HPDE6-E6E7 (cell line): Measurements from ENCODE around the gene ACIN1.
A peak's percentile ranks its signal among the peaks of the same experiment; 100 is the strongest.

Source experiments
- DNase-seq: peaks from one replicate; pipeline ENCODE4 v3.0.0; 2011; ENCODE audit warnings: missing footprints; ENCODE audit errors: extremely low spot score

Gene ACIN1

DNA sequence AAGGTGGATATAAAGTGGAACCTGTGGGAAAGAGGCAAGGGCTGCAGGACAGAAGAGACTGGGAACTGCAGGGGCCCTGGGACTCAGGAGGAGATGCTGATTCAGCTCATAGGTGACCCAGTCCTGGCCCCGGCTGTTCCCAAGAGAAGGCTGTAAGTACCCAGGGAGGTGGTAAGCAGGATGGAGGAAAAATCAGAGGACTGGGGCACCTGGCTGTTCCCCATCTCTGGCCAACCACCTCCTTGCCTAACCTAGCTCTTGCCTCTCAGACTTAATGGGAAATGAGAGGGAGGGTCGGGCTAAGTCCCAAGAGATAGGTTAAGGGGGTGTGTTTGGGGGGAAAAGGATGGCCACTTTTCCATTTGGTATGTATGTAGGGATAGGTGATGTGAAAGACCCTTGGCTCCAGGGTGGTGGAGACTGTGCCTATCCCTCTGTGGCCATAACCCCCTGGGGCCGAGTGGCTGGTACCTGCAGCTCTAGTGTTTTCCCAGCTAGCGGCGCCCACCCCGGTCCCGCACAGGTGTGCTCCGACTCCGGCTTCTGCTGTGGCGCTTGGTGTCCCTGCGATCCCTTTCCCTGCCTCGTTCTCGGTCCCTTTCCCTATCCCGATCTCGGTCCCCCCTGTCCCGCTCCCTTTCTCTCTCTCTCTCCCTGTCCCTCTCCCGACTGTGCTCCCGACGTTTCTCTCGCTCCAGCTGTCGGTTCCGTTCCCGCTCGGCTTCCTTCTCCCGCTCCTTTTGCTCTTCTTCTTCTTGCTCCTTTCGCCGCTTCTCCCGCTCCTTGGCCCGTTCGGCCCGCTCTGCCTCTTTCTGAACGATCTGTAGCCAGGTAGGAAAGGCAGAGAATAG lies 36.1 kb downstream of the ACIN1 start:
- no peak for DNase-seq

GRCh38 chr14:23057757-23058653 lies 36.9 kb downstream of the ACIN1 start:
- DNase-seq = peak; percentile 80

- peak; percentile 90 for DNase-seq
Measured at GRCh38 chr14:23056956-23057756, 37.8 kb downstream of the ACIN1 start, which contains the start of gene CDH24. TSS of gene CDH24 (minus strand) at chr14:23057520. CDS start at chr14:23055733, 1,787 bp downstream.

DNA sequence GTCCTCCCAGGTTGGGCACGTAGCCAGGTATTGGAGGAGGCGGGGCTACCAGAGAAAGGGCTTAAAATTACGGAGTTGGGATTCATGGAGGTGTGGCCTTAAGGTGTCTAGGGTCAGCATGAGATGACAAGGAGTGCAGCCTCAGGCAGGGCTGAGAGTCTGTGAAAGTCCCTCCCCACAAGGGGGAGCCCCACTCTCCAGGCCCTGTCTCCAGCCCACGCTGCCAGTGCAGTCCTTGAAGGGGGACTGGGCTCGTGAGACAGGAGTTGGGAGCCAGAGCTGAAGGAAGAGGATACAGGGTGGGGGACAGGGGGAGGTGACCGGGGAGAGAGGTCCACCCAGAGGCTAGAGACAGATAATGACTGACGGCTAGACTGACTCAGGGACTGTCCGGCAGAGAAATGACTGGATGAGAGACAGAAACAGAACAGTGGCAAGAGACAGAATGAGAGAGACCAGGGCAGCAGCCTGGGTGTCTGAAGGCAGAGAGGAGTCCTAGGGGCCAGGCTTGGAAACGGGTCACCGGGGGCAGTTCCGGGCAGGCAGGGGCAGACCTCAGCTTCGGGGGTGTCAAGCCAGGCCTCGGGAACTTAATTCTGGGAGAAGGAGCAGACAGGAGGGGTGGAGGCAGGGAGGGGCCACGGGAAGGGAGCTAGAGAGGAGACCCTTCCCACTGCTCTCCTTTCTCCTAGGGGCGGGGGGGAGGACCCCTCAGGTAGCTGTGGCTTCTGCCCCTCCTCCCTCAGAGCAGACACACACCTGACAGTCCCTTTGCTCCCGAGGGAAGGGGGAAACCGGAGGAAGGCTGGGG lies 38.6 kb downstream of the ACIN1 start:
- DNase-seq = peak; percentile 91

- no peak for DNase-seq
Measured at GRCh38 chr14:23055621-23056144, 39.3 kb downstream of the ACIN1 start.

DNA sequence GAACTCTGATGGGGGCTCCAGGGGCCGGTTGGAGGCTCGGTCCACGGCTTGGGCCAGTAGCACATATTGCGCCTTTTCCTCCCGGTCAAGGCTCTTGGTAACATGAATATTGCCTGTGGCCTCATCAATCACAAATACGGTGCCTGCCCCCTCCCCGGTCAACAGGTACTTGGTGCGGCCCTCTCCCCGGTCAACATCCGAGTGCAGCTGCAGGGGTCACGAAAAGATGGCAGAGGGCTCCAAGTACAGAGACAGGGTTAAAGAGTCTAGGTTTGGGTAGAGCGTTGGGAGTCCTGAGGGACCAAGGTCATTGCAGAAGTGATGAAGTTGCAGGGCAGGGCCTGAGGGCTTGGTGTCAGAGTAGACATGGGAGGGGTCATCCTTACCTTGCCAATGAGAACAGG lies 39.8 kb downstream of the ACIN1 start:
- no peak for DNase-seq

- no peak for DNase-seq
Measured at GRCh38 chr14:23054000-23054811, 40.7 kb downstream of the ACIN1 start.

DNA sequence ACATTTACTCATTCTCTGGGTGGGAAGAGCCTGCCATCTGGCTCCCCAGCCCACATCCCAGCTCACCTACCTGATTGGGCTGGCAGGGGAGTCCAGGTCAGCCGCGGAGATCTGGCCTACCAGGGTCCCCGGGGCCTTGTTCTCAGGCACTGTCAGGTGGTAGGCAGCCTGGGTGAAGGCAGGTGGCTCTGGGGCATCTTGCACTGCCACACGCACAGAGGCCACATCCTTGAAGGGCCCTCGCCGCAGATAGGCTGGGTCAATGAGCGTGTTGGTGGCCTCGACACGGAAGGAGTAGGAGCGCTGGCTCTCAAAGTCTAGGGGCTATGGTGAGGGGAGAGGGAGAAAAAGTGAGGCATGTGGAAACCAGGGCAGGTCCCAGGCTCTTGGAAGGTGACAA lies 41.5 kb downstream of the ACIN1 start:
- DNase-seq = no peak

- DNase-seq = no peak
Measured at GRCh38 chr14:23052671-23053070, 42.3 kb downstream of the ACIN1 start.

DNA sequence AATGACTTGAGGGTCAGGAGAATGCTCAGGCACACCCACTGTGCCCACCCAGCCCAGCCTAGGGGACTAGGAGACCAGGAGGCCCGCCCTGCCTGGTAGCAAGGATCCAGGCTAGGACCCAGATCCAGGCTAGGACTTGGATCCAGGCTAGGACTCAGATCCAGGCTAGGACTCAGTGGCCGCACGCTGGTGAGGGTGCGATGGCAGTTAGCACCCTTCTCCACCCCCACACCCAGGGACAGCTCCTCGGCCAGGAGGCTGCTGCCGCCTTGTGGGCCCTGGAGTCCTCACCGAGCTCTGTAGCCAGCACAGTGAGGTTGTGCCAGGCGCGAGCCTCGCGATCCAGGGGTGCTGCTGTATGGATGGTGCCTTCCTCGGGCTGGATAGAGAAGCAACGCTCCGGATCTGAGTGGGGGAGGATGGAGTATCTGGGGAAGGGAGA lies 42.7 kb downstream of the ACIN1 start:
- DNase-seq = no peak

DNA sequence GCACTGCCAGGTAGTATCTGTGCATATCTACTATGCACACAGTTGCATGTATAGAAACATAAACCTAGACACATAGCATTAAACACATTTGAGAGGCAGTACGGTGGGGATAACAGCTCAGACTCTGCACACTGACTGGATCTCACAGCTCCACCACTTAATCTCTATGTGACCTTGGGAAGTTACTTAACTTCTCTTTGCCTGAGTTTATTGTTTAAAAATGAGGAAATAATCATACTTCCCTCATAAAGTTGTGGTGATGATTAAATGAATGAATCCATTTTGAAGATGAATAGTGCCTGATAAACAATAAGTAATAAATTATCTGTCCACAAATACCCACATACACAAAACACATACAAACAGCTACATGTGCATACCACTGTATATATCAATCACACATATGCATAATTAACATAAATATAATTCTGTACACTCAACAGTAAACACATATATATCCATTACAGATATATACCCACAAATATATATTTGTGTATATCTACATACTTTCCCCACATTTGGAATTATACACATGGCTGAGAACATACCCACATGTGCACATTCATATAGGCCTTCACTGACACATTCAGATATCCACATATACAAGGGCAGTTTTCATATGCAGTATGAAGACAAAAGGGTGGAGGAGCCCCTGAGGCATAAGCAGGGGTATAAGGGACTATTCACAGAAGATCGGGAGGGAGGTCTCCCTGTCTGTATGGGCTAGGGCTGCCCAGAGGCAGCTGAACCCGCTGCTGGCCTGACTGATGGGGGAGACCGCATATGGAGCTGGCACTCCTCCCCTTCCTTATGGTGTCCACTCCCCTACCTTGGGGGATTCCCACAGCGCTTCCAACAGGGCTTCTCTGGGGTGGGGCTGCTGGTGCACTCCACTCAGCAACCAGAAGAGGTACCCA lies 43.5 kb downstream of the ACIN1 start:
- DNase-seq = no peak

DNA sequence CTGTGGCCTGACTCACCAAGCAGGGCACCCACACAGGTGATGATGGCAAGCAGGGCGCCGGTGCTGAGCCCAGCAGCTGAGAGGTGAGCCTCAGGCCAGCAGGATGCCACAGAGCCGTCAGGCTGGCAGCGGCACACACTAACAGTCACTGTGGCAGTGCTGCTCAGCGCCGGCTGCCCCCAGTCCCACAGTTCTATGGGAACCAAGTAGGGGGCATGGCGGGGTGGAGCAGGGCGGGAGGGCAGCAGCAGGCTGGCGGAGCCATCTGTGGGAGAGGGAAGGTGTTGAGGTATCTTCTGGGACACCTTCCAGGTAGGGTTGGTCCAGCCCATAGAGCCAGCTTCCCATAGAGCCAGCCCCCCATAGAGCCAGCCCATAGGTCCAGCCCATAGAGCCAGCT lies 45.9 kb downstream of the ACIN1 start:
- no peak for DNase-seq

DNA sequence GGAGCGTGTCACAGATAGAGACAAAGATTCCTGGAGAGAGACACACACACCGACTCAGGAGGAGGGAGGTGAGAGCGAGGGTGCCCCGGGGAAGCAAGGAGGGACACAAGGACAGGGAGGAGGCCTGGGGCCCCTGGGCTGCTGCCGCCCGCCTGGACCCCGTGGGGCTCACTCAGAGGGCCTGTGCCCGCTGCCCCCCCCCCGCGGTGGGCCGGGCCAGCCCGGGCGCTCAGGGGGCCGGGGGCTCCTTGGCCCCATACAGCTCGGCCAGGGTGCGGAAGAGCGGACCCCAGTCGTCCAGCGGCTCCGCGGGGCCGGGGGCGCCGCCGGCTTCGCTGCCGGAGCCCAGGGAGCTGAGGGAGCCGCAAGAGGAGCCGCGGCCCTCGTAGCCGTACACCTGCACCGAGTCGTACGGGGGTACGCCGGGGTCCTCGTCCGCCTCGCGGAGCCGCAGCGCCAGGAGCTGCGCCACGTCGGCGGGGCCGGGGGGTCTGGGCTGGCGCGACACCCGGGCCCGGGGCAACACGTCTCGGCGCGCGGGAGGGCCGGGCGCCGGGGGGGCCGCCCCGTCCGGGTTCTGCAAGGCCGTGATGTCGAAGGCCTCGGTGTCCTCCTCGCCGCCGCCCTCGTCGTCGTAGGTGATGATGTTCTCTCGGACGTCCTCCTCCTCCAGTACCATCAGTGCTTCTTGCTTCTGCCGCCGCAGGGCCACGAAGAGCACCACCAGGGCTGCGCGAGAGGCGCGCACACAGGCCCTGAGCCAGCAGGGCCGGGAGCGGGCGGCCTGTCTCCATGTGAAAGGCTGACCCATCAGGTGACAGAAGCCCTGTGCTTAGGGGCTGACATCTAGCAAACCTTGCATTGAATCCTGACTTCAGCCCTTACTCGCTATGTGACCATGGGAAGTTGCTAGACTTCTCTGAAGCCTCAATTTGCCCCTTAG lies 46.9 kb downstream of the ACIN1 start:
- no peak for DNase-seq

DNA sequence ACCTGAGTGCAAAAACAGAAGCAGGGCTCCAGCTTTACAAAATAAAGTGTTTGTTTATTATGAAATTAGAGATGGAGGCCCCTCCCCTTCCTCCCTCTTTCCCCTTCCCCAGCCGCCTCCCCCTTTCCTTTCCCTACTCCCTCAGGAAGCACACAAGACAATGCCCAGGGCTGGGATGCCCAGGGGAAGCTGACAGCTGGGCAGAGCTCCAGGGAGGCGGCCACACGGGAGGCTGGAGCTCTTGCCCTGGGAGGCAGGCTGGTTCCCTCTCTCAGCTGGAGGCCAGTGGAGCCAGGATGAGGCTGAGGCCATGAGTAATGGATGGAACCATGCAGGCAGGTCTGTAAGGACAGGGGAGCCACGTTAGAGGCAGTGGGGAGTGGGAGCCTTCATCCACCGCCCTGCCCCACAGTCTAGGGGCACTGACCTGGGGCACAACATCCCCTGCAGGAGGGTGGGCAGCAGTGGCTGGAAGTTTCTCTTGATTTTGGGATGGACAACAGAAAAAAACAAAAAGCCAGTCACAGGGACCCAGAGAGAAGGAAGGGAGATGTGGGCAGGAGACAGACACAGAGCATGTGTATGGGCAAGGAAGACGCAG lies 47.8 kb downstream of the ACIN1 start:
- DNase-seq = no peak

GRCh38 chr14:23045419-23046357 lies 49.2 kb downstream of the ACIN1 start:
- no peak for DNase-seq

GRCh38 chr14:23044840-23045239 lies 50.1 kb downstream of the ACIN1 start:
- no peak for DNase-seq
